WTC11 (cell line): ENCODE data around the gene GPR75. TPM values are rescaled to one million over a fixed set of nuclear protein-coding genes. Genes with fewer than 3 reads are reported as not detected.
"Not testable (repeated sequence)": the region's sequence is repeated elsewhere in the genome, so short reads cannot be mapped to it uniquely, and the experiment has no call there.

Experiments used
- ATAC-seq: fragments of 200-7000 bp; cut with Tn5 transposase; 2 replicates; pipeline ENCODE4 v1.10.0; 2021; ENCODE audit warnings: mild to moderate bottlenecking, moderate library complexity
- CTCF ChIA-PET: fragments of 300-600 bp; sonication (Branson Sonifier 250); formaldehyde crosslinking; loops from one replicate; lab custom pipeline; 2021; ENCODE audit warnings: antibody characterized with exemption; lab: Charles Lee
- POLR2A ChIA-PET: fragments of 350-600 bp; sonication (Branson Sonifier 250); formaldehyde crosslinking; loops from one replicate; lab custom pipeline; 2021; ENCODE audit warnings: antibody characterized with exemption; lab: Charles Lee
- DNase-seq: peaks from one replicate; pipeline ENCODE4 v3.0.0; 2021; ENCODE audit warnings: low spot score
- H3K27ac Mint-ChIP-seq: 2 replicates; pipeline ENCODE4 v1.8.0; 2021; ENCODE audit warnings: mixed read lengths
- H3K27me3 Mint-ChIP-seq: 2 replicates; pipeline ENCODE4 v1.8.0; 2021; ENCODE audit warnings: low read depth, mild to moderate bottlenecking, moderate library complexity, mixed read lengths
- H3K36me3 Mint-ChIP-seq: 2 replicates; pipeline ENCODE4 v1.8.0; 2021; ENCODE audit warnings: mixed read lengths
- H3K4me1 Mint-ChIP-seq: 2 replicates; pipeline ENCODE4 v1.8.0; 2022; ENCODE audit warnings: mixed read lengths
- H3K4me3 Mint-ChIP-seq: 2 replicates; pipeline ENCODE4 v1.8.0; 2021; ENCODE audit warnings: mild to moderate bottlenecking, moderate library complexity, mixed read lengths
- H3K9me3 Mint-ChIP-seq: 2 replicates; pipeline ENCODE4 v1.8.0; 2021; ENCODE audit warnings: mixed read lengths
- AR ChIP-seq: fragments of 250-450 bp; sonication (Bioruptor Pico); IDR thresholded peaks from 2 replicates; pipeline ENCODE4 v1.9.0; 2021; ENCODE audit warnings: mild to moderate bottlenecking
- ATF1 ChIP-seq: sonication (generic); formaldehyde crosslinking; IDR thresholded peaks from 2 replicates; pipeline ENCODE4 v1.8.1; 2023; ENCODE audit warnings: mild to moderate bottlenecking, moderate library complexity, missing genetic modification reagents
- ATF3 ChIP-seq: sonication (generic); formaldehyde crosslinking; conservative IDR thresholded peaks from 2 replicates; pipeline ENCODE4 v1.8.1; 2022; ENCODE audit warnings: mild to moderate bottlenecking, missing genetic modification reagents
- CBFB ChIP-seq: sonication (generic); formaldehyde crosslinking; IDR thresholded peaks from 2 replicates; pipeline ENCODE4 v1.8.1; 2022; ENCODE audit warnings: mild to moderate bottlenecking, low read depth, missing genetic modification reagents
- CTCF ChIP-seq: fragments of 200-600 bp; IDR thresholded peaks from 2 replicates; pipeline ENCODE4 v1.8.0; 2022; ENCODE audit warnings: antibody characterized with exemption
- E2F5 ChIP-seq: sonication (generic); formaldehyde crosslinking; IDR thresholded peaks from 2 replicates; pipeline ENCODE4 v1.8.1; 2022; ENCODE audit warnings: mild to moderate bottlenecking, moderate library complexity, missing genetic modification reagents
- ETV6 ChIP-seq: sonication (generic); formaldehyde crosslinking; IDR thresholded peaks from 2 replicates; pipeline ENCODE4 v1.8.1; 2022; ENCODE audit warnings: mild to moderate bottlenecking, missing genetic modification reagents
- GABPB1 ChIP-seq: sonication (generic); formaldehyde crosslinking; IDR thresholded peaks from 2 replicates; pipeline ENCODE4 v1.8.1; 2023; ENCODE audit warnings: mild to moderate bottlenecking, missing genetic modification reagents
- GTF2I ChIP-seq: fragments of 250-450 bp; sonication (Bioruptor Pico); conservative IDR thresholded peaks from 2 replicates; pipeline ENCODE4 v1.4.0; 2021; ENCODE audit warnings: mild to moderate bottlenecking
- HMGXB4 ChIP-seq: sonication (generic); formaldehyde crosslinking; IDR thresholded peaks from 2 replicates; pipeline ENCODE4 v1.8.1; 2023; ENCODE audit warnings: mild to moderate bottlenecking, moderate library complexity, missing genetic modification reagents
- JAZF1 ChIP-seq: fragments of 250-450 bp; sonication (Bioruptor Pico); IDR thresholded peaks from 2 replicates; pipeline ENCODE4 v1.9.0; 2021; ENCODE audit warnings: moderate library complexity, mild to moderate bottlenecking, inconsistent platforms
- PRDM15 ChIP-seq: sonication (generic); formaldehyde crosslinking; IDR thresholded peaks from 2 replicates; pipeline ENCODE4 v1.8.0; 2022; ENCODE audit warnings: missing genetic modification reagents
- ZNF219 ChIP-seq: sonication (generic); formaldehyde crosslinking; IDR thresholded peaks from 2 replicates; pipeline ENCODE4 v1.8.0; 2023; ENCODE audit warnings: missing genetic modification reagents, mild to moderate bottlenecking, borderline replicate concordance
- ZNF396 ChIP-seq: fragments of 250-450 bp; sonication (Bioruptor Pico); IDR thresholded peaks from 2 replicates; pipeline ENCODE4 v1.8.0; 2021; ENCODE audit warnings: mild to moderate bottlenecking, moderate library complexity, borderline replicate concordance
- total RNA-seq: library from RNA; stranded (reverse); gene quantifications from 3 replicates; pipeline ENCODE4 v1.2.3, GENCODE V29; 2021

Gene GPR75
- total RNA-seq, 1 experiment from 2014 or later: 2.2 TPM

- DNase-seq: no peak
- no peak overlapping the region for H3K27ac Mint-ChIP-seq
- no peak for ATAC-seq
- no peak for TF ChIP-seq AR
- TF ChIP-seq ETV6: no peak
- TF ChIP-seq E2F5: no peak
- TF ChIP-seq GABPB1 (CRISPR knock-in tag): no peak
- no peaks in the 10 kb centered on the region for H3K36me3 Mint-ChIP-seq
- no peaks in the 10 kb centered on the region for H3K9me3 Mint-ChIP-seq
- CTCF ChIA-PET: no interaction called here
- H3K27me3 Mint-ChIP-seq: no peaks in the 10 kb centered on the region
- peaks cover 42% of the 10 kb centered on the region for H3K4me1 Mint-ChIP-seq
- no peak overlapping the region for H3K4me3 Mint-ChIP-seq
- POLR2A ChIA-PET: no interaction called here
These were observed 33.7 kb downstream of the GPR75 start for GRCh38 chr2:53826030-53826410.

- POLR2A ChIA-PET, CTCF ChIA-PET, H3K36me3 Mint-ChIP-seq, H3K4me3 Mint-ChIP-seq, H3K9me3 Mint-ChIP-seq, H3K27me3 Mint-ChIP-seq, H3K27ac Mint-ChIP-seq: not testable (repeated sequence)
- peak; percentile 29 for DNase-seq
- peak; percentile 29; the same call in 1 of the 2 replicates for ATAC-seq
- peaks cover 39% of the 10 kb centered on the region for H3K4me1 Mint-ChIP-seq
- peak; percentile 25; the same call in 1 of the 2 replicates for TF ChIP-seq ZNF396
- peak; percentile 18; the same call in 1 of the 2 replicates for TF ChIP-seq CTCF
These were observed 36.1 kb downstream of the GPR75 start for GRCh38 chr2:53823639-53824038.

GRCh38 chr2:53821810-53822209 lies 38.0 kb downstream of the GPR75 start:
- ATAC-seq (no peak), DNase-seq (no peak)
- no peak overlapping the region for H3K27ac Mint-ChIP-seq
- peaks cover under 1% of the 10 kb centered on the region; the same call in 1 of the 2 replicates for H3K36me3 Mint-ChIP-seq
- ChIA-PET CTCF (no interaction called here), POLR2A (no interaction called here)
- no peak overlapping the region for H3K4me3 Mint-ChIP-seq
- H3K27me3 Mint-ChIP-seq: no peaks in the 10 kb centered on the region
- H3K4me1 Mint-ChIP-seq: peaks cover 20% of the 10 kb centered on the region
- no peaks in the 10 kb centered on the region for H3K9me3 Mint-ChIP-seq
- no peak for TF ChIP-seq CBFB (CRISPR knock-in tag)
- no peak for TF ChIP-seq PRDM15 (CRISPR knock-in tag)
- TF ChIP-seq E2F5: no peak
- no peak for TF ChIP-seq JAZF1 (CRISPR knock-in tag)
- no peak for TF ChIP-seq AR
- TF ChIP-seq ZNF219: no peak
- TF ChIP-seq ETV6: no peak
- TF ChIP-seq ATF1 (CRISPR knock-in tag): no peak
- no peak for TF ChIP-seq GTF2I (CRISPR knock-in tag)
- no peak for TF ChIP-seq HMGXB4
- TF ChIP-seq ATF3: no peak
